ENCODE data around the gene HERPUD2. TPM values are rescaled to one million over a fixed set of nuclear protein-coding genes. Genes with fewer than 3 reads are reported as not detected.
"Not testable (repeated sequence)": the region's sequence is repeated elsewhere in the genome, so short reads cannot be mapped to it uniquely, and the experiment has no call there.

HERPUD2 gene
- total RNA-seq, 1 donor from 2014 or later: 45.2 TPM

GRCh38 chr7:35699796-35700305 is 4.9 kb upstream of the HERPUD2 start:
- Histone ChIP-seq H3K4me1 (peaks cover 10% of the 10 kb centered on the region), H3K27me3 (no peaks in the 10 kb centered on the region), H3K4me3 (no peak overlapping the region), H3K9me3 (no peaks in the 10 kb centered on the region), H3K27ac (no peak overlapping the region), H3K36me3 (no peaks in the 10 kb centered on the region)
- intact Hi-C loops (cut with DNase I): no loop called here
- no peak for TF ChIP-seq POLR2A (IDR thresholded peaks at IDR 0.05)
- no peak for TF ChIP-seq POLR2AphosphoS5 (IDR thresholded peaks at IDR 0.05; ENCODE audit: insufficient read depth in 1 of 2, low read depth in 1 of 2)
- TF ChIP-seq CTCF (IDR thresholded peaks at IDR 0.05): no peak
- DNase-seq (ENCODE audit: extremely low spot score in 2 of 2): no peak

- intact Hi-C loops (cut with DNase I); H3K4me3 ChIP-seq; H3K36me3 ChIP-seq; H3K27ac ChIP-seq; H3K9me3 ChIP-seq; DNase-seq (ENCODE audit: extremely low spot score in 2 of 2); H3K27me3 ChIP-seq: not testable (repeated sequence)
- H3K4me1 ChIP-seq: peaks cover 17% of the 10 kb centered on the region
These were observed 3.4 kb upstream of the HERPUD2 start for GRCh38 chr7:35698382-35698781.

GRCh38 chr7:35697414-35698175 is 2.7 kb upstream of the HERPUD2 start:
- Histone ChIP-seq H3K27ac (no peak overlapping the region), H3K36me3 (no peaks in the 10 kb centered on the region), H3K4me1 (peaks cover 25% of the 10 kb centered on the region), H3K27me3 (no peaks in the 10 kb centered on the region), H3K9me3 (no peaks in the 10 kb centered on the region), H3K4me3 (no peak overlapping the region)
- no peak for TF ChIP-seq POLR2AphosphoS5 (IDR thresholded peaks at IDR 0.05; ENCODE audit: insufficient read depth in 1 of 2, low read depth in 1 of 2)
- TF ChIP-seq CTCF (IDR thresholded peaks at IDR 0.05): no peak
- no peak for TF ChIP-seq POLR2A (IDR thresholded peaks at IDR 0.05)
- intact Hi-C loops (cut with DNase I): no loop called here
- DNase-seq (ENCODE audit: extremely low spot score in 2 of 2): no peak

GRCh38 chr7:35695987-35696386 is 1.1 kb upstream of the HERPUD2 start:
- intact Hi-C loops (cut with DNase I): no loop called here
- Histone ChIP-seq H3K4me1 (peaks cover 41% of the 10 kb centered on the region), H3K27ac (no peak overlapping the region), H3K9me3 (no peaks in the 10 kb centered on the region), H3K27me3 (no peaks in the 10 kb centered on the region), H3K4me3 (peak overlapping the region; percentile 79 to 99), H3K36me3 (no peaks in the 10 kb centered on the region)
- no peak for DNase-seq (ENCODE audit: extremely low spot score in 2 of 2)
- TF ChIP-seq POLR2AphosphoS5 (IDR thresholded peaks at IDR 0.05; ENCODE audit: insufficient read depth in 1 of 2, low read depth in 1 of 2) (no peak), CTCF (IDR thresholded peaks at IDR 0.05) (no peak), POLR2A (IDR thresholded peaks at IDR 0.05) (no peak)

GRCh38 chr7:35695473-35695850 is 527 bp upstream of the HERPUD2 start:
- peak overlapping the region; percentile 79 to 99 for H3K4me3 ChIP-seq
- H3K36me3 ChIP-seq: no peaks in the 10 kb centered on the region
- TF ChIP-seq CTCF (IDR thresholded peaks at IDR 0.05): no peak
- no peak for TF ChIP-seq POLR2AphosphoS5 (IDR thresholded peaks at IDR 0.05; ENCODE audit: insufficient read depth in 1 of 2, low read depth in 1 of 2)
- no peak for TF ChIP-seq POLR2A (IDR thresholded peaks at IDR 0.05)
- H3K4me1 ChIP-seq: peaks cover 46% of the 10 kb centered on the region
- intact Hi-C loops (cut with DNase I): no loop called here
- DNase-seq (ENCODE audit: extremely low spot score in 2 of 2): no peak
- no peaks in the 10 kb centered on the region for H3K27me3 ChIP-seq
- H3K9me3 ChIP-seq: no peaks in the 10 kb centered on the region
- peak overlapping the region; percentile 91 for H3K27ac ChIP-seq
